ENCODE results near the gene FHIT. TPM values are rescaled to one million over a fixed set of nuclear protein-coding genes. Genes with fewer than 3 reads are reported as not detected.

The FHIT gene
- total and polyA plus RNA-seq, 8 donors, result 1.8 to 10.6 (median 7.1) TPM

DNA sequence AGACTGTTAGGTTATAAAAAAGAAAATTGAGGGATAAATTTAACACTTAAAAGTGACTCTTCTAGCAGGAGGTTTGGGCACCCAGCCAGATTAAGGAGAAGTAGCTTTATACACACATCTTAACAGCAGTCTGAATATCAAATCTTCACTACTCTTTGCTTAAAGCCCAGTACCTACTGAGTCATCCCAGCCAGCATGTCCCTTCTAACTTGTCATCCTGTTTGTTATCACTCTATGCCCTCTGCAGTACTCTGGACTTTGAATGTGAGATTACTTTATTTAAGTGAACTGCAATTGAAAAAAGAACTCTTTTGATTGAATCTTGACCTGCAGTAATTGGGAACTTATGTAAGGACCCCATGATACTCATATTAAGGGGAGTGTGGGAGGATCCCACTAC is 77.6 kb downstream of the FHIT start:
- no peaks in the 10 kb centered on the region for H3K4me1 ChIP-seq
- TF ChIP-seq POLR2AphosphoS5 (IDR thresholded peaks at IDR 0.05) (no peak), POLR2A (IDR thresholded peaks at IDR 0.05) (no peak), EP300 (IDR thresholded peaks at IDR 0.05) (no peak)
- TF ChIP-seq, protein P1, sequence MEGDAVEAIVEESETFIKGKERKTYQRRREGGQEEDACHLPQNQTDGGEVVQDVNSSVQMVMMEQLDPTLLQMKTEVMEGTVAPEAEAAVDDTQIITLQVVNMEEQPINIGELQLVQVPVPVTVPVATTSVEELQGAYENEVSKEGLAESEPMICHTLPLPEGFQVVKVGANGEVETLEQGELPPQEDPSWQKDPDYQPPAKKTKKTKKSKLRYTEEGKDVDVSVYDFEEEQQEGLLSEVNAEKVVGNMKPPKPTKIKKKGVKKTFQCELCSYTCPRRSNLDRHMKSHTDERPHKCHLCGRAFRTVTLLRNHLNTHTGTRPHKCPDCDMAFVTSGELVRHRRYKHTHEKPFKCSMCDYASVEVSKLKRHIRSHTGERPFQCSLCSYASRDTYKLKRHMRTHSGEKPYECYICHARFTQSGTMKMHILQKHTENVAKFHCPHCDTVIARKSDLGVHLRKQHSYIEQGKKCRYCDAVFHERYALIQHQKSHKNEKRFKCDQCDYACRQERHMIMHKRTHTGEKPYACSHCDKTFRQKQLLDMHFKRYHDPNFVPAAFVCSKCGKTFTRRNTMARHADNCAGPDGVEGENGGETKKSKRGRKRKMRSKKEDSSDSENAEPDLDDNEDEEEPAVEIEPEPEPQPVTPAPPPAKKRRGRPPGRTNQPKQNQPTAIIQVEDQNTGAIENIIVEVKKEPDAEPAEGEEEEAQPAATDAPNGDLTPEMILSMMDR (IDR thresholded peaks at IDR 0.05), result no peak
- H3K9me3 ChIP-seq, result no peaks in the 10 kb centered on the region
- no peaks in the 10 kb centered on the region for H3K27me3 ChIP-seq
- intact Hi-C loops (cut with DNase I; ENCODE audit: low total_unique reads), result no loop called here
- DNase-seq, result no peak
- H3K36me3 ChIP-seq, result no peaks in the 10 kb centered on the region
- H3K27ac ChIP-seq, result no peak overlapping the region
- no peak overlapping the region for H3K4me3 ChIP-seq

DNA sequence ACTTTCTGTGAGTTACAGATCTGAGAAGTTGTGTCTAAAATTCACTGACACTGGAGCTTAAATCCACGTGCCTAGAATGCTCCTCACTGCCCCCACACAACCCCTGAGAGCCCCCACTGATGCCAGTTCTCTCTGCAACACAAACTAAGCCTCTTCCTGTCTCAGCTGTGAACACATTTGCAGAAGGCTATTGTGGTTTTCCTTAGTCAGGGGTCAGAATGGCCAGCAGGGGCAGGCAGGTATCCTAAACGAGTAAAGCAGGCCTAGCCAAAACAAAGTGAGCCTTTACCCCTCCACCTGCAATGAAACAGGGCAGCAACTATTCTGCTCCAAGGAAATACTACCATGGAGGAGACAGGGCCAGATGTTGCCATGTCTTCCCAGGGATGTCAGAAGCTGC is 78.6 kb downstream of the FHIT start:
- no peaks in the 10 kb centered on the region for H3K36me3 ChIP-seq
- DNase-seq, result no peak
- H3K27me3 ChIP-seq, result no peaks in the 10 kb centered on the region
- TF ChIP-seq, protein P1 (IDR thresholded peaks at IDR 0.05), result no peak
- TF ChIP-seq POLR2A (IDR thresholded peaks at IDR 0.05) (no peak), EP300 (IDR thresholded peaks at IDR 0.05) (no peak), POLR2AphosphoS5 (IDR thresholded peaks at IDR 0.05) (no peak)
- H3K4me3 ChIP-seq, result no peak overlapping the region
- no peaks in the 10 kb centered on the region for H3K9me3 ChIP-seq
- H3K4me1 ChIP-seq, result no peaks in the 10 kb centered on the region
- intact Hi-C loops (cut with DNase I; ENCODE audit: low total_unique reads), result no loop called here
- WGBS, 5 donors, result 11 to 47% (median 32%) methylated on average over 2 of the region's 2 CpGs
- H3K27ac ChIP-seq, result no peak overlapping the region

DNA sequence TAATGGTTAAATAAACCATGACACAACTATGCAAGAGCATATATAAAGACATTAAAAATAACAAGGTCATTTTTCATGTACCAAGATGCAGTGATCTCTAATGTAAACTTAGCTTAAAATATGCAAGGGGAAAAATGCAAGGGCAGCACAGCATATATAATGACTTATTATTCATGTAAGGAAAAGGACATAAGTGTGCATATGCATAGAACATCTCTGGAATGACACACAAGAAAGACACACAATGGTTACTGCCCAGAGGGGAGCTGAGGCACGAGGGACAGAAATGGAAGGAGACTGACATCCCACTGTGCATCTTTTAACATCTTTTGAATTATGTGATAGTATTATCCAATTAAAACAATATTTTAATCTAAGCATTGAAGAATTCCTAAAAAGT is 79.0 kb downstream of the FHIT start:
- Histone ChIP-seq H3K27me3 (no peaks in the 10 kb centered on the region), H3K27ac (no peak overlapping the region), H3K4me1 (no peaks in the 10 kb centered on the region), H3K36me3 (no peaks in the 10 kb centered on the region), H3K4me3 (no peak overlapping the region), H3K9me3 (no peaks in the 10 kb centered on the region)
- intact Hi-C loops (cut with DNase I; ENCODE audit: low total_unique reads), result no loop called here
- DNase-seq, result no peak
- TF ChIP-seq, protein P1 (IDR thresholded peaks at IDR 0.05), result no peak
- no peak for TF ChIP-seq POLR2A (IDR thresholded peaks at IDR 0.05)
- TF ChIP-seq POLR2AphosphoS5 (IDR thresholded peaks at IDR 0.05), result no peak
- no peak for TF ChIP-seq EP300 (IDR thresholded peaks at IDR 0.05)
- 88 to 97% (median 94%) methylated on average over 1 of the region's 1 CpG for WGBS, 5 donors

DNA sequence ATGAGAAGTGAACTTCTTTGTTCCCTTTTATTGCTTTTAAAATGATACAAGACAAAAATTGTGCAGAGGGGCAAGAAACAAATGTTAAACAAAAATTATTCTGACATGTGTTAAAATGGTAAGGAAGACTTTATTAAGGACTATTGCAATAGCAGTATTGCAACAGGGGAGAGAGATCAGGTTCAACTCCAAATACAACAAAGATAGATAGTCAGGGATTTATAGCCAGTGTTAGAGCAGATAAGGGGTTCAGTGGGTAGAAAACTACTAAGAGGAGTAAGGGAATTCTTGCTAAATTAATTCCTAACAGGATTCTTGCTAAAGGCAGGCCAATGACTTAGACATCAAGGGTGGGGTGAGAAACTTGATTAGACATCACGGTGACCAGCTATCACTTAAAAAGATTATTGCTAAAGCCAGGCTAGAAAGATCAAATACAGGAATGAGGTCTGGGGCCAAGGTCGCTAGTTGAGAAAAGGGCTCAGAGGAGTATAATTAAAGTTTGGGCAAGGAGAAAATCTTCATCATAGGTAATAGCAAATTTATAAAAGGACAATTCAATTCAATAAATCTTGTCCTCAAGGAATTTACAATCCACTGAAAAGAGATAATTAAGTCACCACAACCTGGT is 81.5 kb downstream of the FHIT start:
- no peaks in the 10 kb centered on the region for H3K27me3 ChIP-seq
- H3K36me3 ChIP-seq, result peaks cover 0 to 11% (median 0%) of the 10 kb centered on the region in 4 donors
- no peaks in the 10 kb centered on the region for H3K4me1 ChIP-seq
- peaks cover 0 to 8% (median 2%) of the 10 kb centered on the region in 4 donors for H3K9me3 ChIP-seq
- no peak overlapping the region for H3K4me3 ChIP-seq
- no peak overlapping the region for H3K27ac ChIP-seq
- no peak for DNase-seq
- intact Hi-C loops (cut with DNase I; ENCODE audit: low total_unique reads), result no loop called here
- WGBS, 5 donors, result 74 to 87% (median 84%) methylated on average over 2 of the region's 2 CpGs
- no peak for TF ChIP-seq POLR2A (IDR thresholded peaks at IDR 0.05)
- no peak for TF ChIP-seq EP300 (IDR thresholded peaks at IDR 0.05)
- TF ChIP-seq, protein P1 (IDR thresholded peaks at IDR 0.05), result no peak
- TF ChIP-seq POLR2AphosphoS5 (IDR thresholded peaks at IDR 0.05), result no peak
